ENCODE data around the gene GRN.
"Not testable (repeated sequence)": the region's sequence is repeated elsewhere in the genome, so short reads cannot be mapped to it uniquely, and the experiment has no call there.

The GRN gene

DNA sequence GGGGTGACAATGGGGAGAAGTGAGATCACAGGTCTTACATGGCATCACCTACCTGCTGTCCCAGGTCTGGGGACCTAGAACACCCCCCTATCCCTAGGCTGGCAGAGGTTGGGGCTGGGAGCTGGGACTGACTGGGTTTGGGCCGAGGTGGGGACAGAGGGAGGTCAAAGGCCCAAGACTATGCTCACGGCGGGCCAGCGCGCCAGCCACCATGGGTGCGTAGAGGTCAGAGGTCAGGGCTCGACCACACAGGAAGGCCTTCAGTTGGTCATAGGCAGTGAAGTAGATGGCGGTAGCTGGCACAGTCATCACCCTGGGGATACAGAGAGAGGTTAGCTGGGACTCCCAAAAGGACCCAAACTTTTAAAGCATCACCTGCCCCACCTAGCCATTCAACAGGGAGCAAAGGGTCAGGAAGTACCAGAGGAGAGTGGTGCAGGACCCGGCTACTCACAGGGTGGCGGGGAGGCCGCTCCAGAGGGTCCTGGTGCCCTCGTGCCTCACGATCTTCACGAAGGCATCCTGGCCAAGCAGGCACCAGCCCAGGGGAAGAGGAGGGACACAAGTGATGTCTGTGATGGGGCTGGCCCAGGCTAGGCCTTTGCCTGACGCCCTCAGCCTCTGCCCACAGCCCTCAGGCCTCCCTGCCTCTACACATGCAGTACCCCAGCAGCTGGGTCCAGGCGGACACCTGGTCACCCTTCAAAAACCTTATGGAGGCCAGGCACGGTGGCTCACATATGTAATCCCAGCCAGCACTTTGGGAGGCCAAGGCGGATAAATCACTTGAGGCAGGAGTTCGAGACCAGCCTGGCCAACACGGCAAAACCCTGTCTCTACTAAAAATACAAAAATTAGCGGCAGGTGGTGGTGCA lies 23.6 kb upstream of the GRN start:
- DNase-seq: peak; percentile 52

DNA sequence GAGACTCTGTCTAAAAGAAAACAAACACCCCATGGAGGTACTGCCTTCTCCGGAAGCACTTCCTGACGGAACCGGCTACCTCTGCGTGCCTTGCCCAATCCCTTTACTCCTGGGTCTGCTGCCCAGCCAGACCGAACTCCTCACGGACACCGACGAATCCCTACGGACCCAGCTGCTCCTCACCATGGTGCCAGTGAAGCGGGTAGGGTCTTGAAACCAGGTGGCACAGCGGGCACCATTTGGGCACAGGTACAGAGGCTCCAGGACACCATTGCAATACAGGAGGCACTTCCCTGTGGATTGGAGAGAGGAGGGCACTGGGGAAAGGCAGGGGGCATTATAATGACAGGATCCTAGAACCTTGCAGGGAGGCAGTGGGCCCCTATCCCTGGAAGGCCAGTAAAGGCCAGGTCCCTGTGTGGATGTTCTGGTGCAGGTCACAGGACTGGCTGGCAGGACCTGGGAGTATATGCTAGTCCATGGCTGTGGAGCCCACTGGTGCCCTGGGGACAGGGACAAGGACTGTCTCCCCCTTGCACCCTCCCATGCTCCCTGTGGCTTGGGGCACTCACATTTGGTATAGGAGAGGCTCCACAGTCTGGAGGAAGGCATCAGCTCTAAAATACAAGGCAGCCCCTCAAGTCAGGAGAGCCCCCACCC lies 22.7 kb upstream of the GRN start:
- peak; percentile 47 for DNase-seq

DNA sequence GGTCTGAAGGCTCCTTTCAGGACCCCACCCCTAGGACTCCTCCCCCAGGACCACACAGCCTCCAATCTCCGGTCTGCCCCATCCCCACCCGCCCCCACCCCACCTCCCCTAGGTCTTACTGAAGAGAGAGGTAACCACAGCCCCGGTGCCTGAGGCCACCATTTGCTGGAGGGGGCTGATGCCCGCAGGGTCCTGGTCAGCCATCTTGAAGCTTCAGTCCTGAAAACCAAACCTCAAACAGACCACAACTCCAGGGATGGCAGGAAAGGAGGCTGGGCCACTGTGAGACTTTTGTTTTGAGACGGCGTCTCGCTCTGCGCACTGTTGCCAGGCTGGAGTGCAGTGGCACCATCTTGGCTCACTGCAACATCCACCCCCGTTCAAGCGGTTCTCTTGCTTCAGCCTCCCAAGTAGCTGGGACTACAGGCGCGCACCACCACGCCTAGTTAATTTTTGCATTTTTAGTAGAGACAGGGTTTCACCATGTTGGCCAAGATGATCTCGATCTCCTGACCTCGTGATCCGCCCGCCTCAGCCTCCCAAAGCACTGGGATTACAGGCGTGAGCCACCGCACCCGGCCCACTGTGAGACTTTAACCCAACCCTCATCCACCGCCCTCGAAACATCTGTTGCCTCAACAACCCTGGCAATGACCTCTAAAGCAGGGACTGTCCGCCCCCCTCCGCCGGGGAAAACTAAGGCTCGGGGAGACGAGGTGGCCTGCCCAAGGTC lies 21.6 kb upstream of the GRN start:
- peak; percentile 46 for DNase-seq

DNA sequence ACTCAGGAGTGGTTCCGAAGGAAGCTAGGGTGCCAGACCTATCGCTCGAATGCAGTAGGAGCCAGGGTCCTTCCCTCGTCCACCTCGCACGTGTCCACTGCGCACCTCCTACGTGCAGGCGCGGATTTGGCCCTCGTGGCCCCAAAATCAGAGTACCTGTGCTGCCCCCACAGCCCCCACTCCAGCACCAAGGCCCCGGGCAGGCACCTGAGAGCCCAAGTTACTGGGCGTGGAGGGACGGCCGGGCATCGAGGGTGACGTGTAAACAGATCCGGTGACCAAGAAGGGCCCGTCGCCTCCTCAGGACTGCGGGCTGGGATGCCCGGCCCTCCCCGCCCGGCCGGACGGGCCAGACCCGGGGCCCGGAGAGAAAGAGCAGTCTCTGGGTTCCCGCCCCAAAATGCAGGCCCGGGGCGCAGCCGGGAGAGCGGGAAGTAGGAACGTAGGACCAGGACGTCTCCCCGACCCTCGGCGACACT lies 21.0 kb upstream of the GRN start:
- peak; percentile 75 for DNase-seq

DNA sequence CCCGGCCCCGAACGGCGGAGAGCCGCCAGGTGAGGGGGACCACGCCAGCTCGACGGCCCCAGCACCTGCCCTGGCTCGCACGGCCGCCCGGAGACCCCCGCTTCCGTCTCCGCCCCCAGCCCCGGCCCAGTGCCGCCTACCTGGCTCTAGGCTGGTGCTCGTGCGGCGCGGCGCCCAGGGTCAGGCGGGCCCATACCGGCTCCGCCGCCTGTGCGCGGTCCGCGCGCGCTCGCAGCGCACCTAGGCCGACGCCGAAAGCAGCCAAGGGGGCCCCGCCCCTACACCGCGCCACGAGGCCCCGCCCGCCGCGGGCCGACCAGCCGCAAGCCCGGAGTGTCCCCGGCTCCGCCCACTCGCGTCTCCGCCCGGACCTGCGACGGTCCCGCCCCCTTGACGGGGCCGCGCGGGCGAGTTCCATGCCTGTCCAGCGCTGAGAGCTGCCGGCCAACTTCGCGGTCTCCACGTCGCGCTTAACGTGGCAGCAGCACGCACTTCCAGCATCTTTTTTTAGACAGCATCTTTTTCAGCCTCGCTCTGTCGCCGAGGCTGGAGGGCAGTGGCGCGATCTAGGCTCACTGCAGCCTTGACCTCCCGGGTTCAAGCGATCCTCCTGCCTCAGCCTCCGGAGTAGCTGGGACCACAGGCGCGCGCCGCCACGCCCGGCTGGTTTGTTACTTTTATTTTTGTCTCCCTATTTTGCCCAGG lies 20.4 kb upstream of the GRN start, which contains the start of gene SLC25A39:
Gene SLC25A39, minus strand, starts transcription at position 253 of the 705 bp plus-strand sequence. CDS start 1,261 bp downstream, outside the sequence.
- DNase-seq: peak; percentile 98

DNA sequence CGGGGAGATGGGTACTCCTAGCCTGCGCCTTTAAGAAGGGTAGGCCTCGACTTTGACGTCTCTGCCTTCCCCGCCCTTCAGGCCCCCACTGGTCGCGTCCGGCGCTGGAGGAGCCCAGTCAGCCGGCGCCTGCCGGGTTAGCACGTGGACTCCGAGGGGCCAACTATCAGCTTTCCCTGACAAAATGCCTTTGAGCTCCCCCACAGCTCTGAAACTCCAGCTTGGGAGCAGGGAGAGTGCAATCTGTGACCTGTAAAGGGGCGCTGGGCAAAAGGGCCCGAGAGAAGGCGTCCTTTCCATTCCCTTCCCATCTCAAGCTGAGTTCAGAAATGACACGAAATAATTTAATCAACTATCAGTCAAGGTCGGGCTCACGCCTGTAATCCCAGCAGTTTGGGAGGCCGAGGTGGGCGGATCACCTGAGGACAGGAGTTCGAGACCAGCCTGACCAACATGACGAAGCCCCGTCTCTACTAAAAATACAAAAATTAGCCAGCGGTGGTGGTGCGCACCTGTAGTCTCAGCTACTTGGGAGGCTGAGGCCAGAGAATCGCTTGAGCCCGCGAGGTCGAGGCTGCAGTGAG lies 18.1 kb upstream of the GRN start:
- DNase-seq: peak; percentile 99

DNA sequence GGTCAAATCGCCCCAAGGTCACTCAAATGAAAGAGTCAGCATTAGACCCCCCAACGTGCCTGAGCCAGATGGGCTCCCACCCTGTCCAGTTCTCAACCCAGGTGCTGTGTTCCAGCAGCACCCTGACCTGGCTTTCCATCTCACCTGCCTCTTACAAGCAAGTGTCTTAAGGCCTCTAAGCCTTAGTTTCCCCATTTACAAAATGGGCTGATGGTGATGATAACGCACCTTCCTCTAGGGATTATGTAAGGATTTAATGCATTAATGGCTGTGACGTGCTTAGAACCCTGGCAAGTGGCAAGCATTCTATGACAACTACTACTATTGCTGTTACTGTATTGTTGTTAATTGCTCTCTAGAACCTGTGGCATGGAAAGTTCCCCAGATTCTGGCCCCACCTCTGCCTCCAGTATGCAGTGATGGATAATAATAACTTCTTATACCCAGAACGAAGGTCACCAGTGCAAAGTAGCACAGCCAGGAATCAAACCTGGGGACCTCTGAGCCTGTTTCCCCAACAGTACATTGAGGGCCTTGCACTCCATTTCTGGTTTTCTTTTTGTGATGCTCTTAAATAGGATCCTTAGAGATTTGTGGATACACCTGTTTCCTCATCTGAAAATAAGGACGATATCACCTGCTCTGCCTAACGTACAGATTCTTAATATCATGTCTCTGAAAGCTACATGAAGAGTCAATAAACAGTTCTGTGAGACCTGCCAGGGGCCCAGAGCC lies 17.2 kb upstream of the GRN start:
- DNase-seq: no peak

DNA sequence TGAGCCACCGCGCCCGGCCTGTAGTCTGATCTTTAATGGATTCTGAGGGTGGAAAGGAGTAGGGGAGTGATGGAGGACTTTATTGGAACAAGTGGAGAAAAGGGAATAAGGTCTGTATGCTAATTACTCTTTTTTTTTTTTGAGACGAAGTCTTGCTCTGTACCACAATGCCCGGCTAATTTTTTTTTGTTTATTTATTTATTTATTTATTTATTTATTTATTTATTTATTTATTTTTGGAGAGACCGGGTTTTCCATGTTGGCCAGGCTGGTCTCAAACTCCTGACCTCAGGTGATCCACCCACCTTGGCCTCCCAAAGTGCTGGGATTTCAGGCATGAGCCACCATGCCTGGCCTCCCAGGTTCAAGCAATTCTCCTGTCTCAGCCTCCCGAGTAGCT lies 15.6 kb upstream of the GRN start:
- DNase-seq: not testable (repeated sequence)

DNA sequence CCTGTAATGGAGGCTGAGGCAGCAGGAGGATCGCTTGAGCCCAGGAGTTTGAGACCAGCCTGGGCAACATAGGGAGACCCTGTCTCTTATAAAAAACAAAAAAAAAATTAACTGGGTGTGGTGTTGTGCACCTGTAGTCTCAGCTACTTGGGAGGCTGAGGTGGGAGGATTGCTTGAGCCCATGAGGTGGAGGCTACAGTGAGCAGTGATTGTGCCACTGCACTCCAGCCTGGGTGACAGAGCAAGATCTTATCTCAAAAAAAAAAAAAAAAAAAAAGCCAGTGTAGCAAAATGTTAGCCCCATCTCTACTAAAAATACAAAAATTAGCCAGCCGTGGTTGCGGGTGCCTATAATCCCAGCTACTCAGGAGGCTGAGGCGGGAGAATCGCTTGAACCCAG lies 14.8 kb upstream of the GRN start:
- not testable (repeated sequence) for DNase-seq

DNA sequence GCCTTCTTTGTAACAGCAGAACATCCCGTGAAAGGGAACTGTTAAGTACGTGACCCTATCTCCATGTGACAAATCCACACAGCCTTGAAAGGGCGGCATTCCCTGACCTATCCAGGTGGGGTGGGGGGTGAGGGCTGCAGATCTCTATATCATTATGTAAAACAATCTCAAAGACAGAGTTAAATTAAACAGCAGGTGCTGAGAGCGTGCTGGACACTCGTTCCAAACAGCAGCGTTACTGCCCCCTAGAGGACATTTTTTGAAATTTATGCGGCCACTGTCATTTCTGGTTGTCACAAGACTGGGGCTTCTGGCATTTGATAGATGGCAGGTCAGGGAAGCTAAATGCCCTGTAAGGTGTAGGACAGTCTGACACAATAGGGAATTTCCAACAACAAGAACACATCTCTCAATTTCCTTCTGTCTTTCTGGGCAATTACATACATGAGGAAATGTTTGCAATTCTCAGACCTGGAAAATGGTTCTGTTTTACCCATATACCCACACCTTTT lies 13.8 kb upstream of the GRN start:
- peak; percentile 91 for DNase-seq

DNA sequence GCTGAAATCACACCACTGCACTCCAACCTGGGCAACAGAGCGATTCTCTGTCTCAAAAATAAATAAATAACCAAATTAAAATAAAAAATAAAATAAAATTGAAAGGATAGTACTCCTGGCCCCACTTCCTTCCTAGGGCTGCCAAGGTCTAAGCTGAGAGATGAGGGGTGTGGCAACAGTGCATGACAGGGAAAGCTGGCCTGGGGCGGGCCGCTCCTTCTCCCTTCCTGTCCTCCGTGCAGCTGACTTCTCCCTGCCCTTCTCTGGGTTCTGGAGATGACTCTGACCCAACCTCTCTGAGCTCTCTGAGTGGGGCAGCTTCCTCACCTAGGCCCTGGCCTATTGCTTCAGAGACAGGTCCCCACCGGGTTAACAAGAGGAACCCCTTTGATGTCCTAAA lies 11.7 kb upstream of the GRN start:
- no peak for DNase-seq

DNA sequence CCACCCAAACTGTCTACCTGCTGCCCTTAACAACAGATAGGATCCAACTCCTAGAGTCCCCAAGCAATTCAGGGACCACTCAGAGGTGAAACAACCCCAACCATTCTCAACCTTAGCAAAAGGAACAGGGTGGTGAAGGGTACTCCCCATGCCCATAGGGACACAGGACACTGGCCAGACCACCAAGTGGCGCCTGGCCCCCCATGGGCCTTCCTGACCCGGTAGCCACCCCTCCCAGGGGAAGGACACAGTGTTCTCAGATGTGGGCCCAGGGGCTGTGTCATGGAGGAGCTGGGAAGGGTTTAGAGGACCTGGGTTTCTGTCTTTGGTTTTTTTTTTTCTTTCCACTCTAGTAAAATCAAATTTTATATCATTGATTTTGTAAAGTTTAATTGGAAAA lies 10.8 kb upstream of the GRN start:
- DNase-seq: no peak

DNA sequence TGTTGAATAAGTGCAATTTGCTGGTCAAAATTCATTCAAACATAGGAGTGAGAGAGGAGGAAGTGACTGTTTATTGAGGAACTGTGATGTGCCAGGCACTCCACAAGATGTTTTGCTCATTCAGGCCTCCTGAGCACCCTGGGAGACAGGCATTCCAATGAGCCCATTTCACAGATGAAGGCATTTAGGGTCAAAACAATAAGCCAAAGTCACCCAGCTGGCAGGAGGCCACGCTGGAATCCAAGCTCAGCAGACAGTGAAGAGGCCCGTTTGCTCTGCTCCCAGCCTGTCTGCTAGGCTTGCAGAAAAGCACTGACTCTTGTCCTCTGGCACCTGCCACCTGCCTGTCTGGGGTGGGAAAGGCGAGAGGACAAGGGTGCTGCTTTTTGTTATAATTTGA lies 10.4 kb upstream of the GRN start:
- no peak for DNase-seq

DNA sequence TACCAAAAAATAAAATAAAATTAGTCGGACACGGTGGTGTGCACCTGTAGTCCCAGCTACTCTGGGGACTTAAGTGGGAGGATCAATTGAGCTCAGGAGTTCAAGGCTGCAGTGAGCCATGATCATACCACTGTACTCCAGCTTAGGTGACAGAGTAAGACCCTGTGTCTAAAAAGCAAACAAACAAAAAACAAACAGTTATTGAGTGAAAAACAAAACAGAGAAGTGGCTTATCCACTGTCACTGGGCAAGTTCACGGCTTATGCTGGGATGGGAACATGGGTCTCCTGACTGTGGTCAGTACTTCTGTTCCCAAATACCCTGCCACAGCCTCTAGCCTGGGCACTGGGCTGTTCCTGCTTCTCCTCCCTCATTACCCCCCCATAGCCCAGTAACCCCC lies 9.5 kb upstream of the GRN start:
- DNase-seq: no peak

DNA sequence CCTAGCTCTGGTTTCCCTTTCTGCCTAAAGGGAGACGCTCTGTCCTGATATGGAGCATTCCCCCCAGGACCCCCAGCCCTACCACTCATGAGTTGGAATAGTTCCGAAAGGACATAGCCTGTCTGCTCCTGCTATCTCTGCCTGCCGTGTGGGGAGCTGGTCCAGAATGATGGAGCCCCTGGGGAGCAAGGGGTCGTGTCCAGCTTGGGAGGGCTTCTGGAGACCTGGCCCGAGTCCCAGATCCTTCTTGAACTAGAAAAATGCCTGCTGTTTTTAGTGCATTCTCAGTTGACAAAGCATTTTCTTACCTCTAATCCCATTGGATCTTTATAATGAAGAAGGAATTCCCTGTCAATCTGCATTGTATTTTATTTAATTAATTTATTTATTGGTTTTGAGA lies 9.1 kb upstream of the GRN start:
- no peak for DNase-seq

DNA sequence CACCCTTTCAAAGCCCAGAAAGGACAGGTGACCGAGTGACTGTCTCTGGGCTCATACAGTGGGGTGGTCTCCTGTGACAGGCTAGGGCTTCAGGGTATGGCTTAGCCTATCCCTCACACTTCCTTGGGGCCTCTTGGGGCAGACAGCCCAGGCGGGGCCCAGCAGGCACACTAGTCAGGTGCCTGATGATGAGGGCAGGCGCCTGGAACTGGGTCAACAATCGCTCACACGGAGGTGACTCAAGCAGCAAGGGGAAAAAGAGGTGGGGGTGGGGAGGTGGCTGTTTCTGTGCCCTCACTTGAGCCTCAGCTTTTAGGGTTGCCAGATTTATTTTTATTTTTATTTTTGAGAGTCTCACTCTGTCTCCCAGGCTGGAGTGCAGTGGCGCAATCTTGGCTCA lies 6.4 kb upstream of the GRN start:
- no peak for DNase-seq

DNA sequence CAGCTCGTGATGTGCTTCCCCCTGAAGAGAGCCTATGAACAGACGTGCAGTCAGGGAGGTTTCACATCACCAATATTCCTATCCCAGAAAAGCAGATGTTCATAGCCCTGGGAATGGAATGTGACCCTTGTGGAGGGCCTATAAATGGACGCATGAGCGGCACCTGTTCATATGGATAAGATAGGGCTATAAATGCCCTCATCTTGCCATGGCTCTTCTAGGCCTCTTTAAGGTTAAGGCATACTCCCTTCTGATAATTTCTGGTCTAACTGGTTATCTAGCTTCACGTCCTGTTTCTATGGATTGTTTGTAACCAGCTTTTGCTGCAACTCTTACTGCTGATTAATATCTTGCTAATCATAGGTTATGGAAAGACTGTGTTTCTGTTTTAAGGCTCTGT lies 4.5 kb upstream of the GRN start:
- DNase-seq: not testable (repeated sequence)

DNA sequence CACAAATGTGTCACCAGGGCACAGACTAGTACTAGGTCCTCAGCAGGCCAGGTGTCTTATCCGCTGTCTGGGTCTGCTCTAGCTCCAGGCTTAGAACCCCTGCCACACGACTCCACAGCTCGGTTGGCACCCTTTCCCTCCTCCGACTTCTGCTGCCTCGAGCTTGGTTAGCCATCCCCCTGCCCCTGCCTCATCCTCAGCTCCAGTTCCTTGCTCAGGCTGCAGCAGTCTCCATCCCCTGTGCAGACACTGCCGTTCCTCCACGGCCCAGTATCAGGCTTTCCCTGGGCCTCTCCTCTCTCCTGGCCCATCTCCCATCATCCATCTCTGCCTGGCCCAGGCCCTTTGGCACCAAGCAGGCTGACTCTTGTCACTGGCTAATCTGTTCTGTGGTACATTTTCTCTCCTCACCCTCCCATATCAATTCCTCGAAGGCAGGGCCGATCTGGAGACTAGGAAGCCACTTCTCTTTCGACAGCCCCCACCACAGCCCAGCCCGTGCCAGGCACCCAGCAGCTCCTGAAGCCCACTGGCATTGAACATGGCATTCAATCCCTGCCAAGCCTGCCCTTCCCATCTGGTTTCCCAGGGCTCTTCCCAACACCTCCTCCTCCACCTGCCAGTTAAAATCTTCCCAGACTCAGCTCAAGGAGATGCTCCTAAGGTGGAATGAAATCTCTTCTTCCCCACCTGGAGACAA lies 1.4 kb upstream of the GRN start:
- DNase-seq: no peak

DNA sequence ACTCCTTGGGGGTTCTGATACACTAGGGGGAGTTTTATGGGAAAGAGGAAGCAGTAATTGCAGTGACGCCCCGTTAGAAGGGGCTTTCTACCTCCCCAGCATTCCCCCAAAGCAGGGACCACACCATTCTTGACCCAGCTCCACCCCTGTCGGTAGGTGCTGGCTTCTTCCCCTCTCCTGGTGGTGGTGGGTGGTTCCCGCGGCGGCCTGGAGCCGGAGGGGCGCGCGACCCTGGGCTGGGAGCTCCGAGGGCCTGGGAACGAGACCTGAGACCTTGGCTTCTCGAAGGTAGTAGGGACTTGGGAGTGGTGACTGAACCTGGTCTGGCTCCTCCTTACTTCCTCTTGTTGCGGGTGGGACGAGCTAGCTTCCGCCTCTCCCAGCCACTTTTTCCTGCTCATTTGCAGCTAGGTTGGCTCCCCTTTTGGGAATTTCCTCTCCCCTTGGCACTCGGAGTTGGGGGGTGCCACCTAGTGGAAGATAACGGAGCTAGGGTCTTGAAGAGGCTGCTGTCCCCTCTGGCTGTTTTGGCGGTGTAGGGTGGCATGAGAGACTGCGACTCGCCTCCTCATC lies 438 bp downstream of the GRN start:
- DNase-seq: peak; percentile 85

DNA sequence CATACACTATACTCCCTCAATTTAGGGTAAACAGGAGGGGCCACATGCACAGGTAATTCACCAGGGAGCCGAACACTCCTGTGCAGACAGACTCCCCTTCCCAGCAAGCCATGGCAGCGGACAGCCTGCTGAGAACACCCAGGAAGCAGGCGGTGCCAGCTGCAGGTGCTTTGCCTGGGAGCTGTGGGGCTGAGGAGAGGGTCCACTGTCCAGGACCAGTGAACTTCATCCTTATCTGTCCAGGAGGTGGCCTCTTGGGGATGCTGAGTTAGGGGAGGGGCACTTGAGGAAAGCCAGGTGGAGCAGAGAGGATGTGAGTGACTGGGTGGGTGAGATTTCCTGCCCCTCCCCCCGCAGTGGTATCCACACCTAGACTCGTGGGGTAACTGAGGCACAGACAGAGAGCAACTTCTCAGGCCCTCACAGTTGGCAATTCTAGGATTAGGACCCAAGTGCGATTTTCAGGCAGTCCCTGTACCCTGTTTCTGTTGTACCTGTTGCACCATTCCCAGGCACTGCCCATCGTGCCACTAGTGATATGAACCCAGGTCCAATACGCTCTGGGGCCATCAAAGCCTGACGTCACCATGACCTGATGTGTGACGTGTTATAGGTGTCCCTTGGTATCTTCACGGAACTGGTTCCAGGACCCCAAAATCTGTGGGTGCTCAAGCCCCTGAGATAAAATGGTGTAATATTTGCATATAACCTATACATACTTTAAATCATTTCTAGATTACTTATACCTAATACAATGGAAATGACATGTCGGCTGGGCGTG lies 1.2 kb downstream of the GRN start:
- peak; percentile 43 for DNase-seq
